Measurements from ENCODE around the gene SLC39A11.

GRCh38 chr17:72790190-72790589, 302.3 kb downstream of the SLC39A11 start:
- TF ChIP-seq EZH2 (IDR thresholded peaks at IDR 0.05; ENCODE audit: low read depth) (no peak), CTCF (conservative IDR thresholded peaks at IDR 0.05) (no peak)

Data from PC-9 (cell line).